HG03571 (cell line): ENCODE measurements around the gene COX6B2.
A peak's percentile ranks its signal among the peaks of the same experiment; 100 is the strongest.
"Not testable (repeated sequence)": the region's sequence is repeated elsewhere in the genome, so short reads cannot be mapped to it uniquely, and the experiment has no call there.

Source experiments
- ATAC-seq: cut with Tn5 transposase; IDR thresholded peaks from one replicate; pipeline ENCODE4 v1.9.1; 2021; ENCODE audit not compliant: unreplicated experiment

The COX6B2 gene

GRCh38 chr19:55354698-55355212 lies at the start of gene COX6B2:
Gene COX6B2 (minus strand): TSS chr19:55354719. CDS start chr19:55354521, 198 bp downstream.
- ATAC-seq = no peak

GRCh38 chr19:55402509-55402908 lies 48.0 kb upstream of the COX6B2 start:
- no peak for ATAC-seq

GRCh38 chr19:55401390-55401789 lies 46.9 kb upstream of the COX6B2 start:
- ATAC-seq = not testable (repeated sequence)

GRCh38 chr19:55400281-55401087 lies 46.0 kb upstream of the COX6B2 start:
- ATAC-seq = no peak

GRCh38 chr19:55398200-55398925 lies 43.8 kb upstream of the COX6B2 start:
- ATAC-seq = no peak

- no peak for ATAC-seq
Measured at GRCh38 chr19:55392820-55393761, 38.6 kb upstream of the COX6B2 start.

GRCh38 chr19:55391702-55392615 lies 37.4 kb upstream of the COX6B2 start:
- no peak for ATAC-seq

GRCh38 chr19:55391191-55391670 lies 36.7 kb upstream of the COX6B2 start:
- ATAC-seq = no peak

GRCh38 chr19:55390461-55390880 lies 36.0 kb upstream of the COX6B2 start:
- ATAC-seq = no peak

- ATAC-seq = no peak
Measured at GRCh38 chr19:55389386-55390317, 35.1 kb upstream of the COX6B2 start.

GRCh38 chr19:55387736-55388497 lies 33.4 kb upstream of the COX6B2 start:
- ATAC-seq = no peak

- no peak for ATAC-seq
Measured at GRCh38 chr19:55386493-55386971, 32.0 kb upstream of the COX6B2 start.

- ATAC-seq = peak; percentile 58
Measured at GRCh38 chr19:55385724-55386492, 31.4 kb upstream of the COX6B2 start, which contains the start of gene RPL28. Gene RPL28 (plus strand): TSS chr19:55385932. CDS start chr19:55386358, 426 bp downstream.

- peak; percentile 43 for ATAC-seq
Measured at GRCh38 chr19:55384920-55385723, 30.6 kb upstream of the COX6B2 start.

GRCh38 chr19:55384131-55384919 lies 29.8 kb upstream of the COX6B2 start, which contains the start of gene TMEM238:
Gene TMEM238 (minus strand): TSS chr19:55384292. CDS start chr19:55384259, 33 bp downstream.
- no peak for ATAC-seq
